Fibroblast of lung (primary cell): ENCODE measurements around the gene ORM2. TPM values are rescaled to one million over a fixed set of nuclear protein-coding genes. Genes with fewer than 3 reads are reported as not detected.

Experiments
- DNase-seq, 2 donors: peaks; one replicate each; pipeline versions ENCODE4 v3.0.0 to v3.0.0-alpha.2; 2010; ENCODE audit warnings: low read depth in 2 of 2
- H2AFZ ChIP-seq: 2 replicates; pipeline ENCODE4 v1.5.1; 2012; ENCODE audit warnings: low read length, control low read depth, inconsistent platforms
- H3K27ac ChIP-seq: 2 replicates; pipeline ENCODE4 v1.5.1; 2011; ENCODE audit warnings: low read length, control low read depth; ENCODE audit not compliant: insufficient read depth
- H3K27me3 ChIP-seq: 2 replicates; pipeline ENCODE4 v1.5.1; 2011; ENCODE audit warnings: mild to moderate bottlenecking, low read length; ENCODE audit not compliant: control insufficient read depth, insufficient read depth
- H3K36me3 ChIP-seq: 2 replicates; pipeline ENCODE4 v1.5.1; 2011; ENCODE audit warnings: low read length; ENCODE audit not compliant: control insufficient read depth, insufficient read depth
- H3K4me1 ChIP-seq: 2 replicates; pipeline ENCODE4 v1.5.1; 2011; ENCODE audit warnings: low read length; ENCODE audit not compliant: control insufficient read depth, insufficient read depth; ENCODE audit errors: extremely low read depth
- H3K4me2 ChIP-seq: 2 replicates; pipeline ENCODE4 v1.5.1; 2011; ENCODE audit warnings: low read length, control low read depth; ENCODE audit not compliant: insufficient read depth; ENCODE audit errors: extremely low read depth
- H3K4me3 ChIP-seq, 4 experiments: fragments of 200-600 bp in 1 of 4; sonication (generic) in 1 of 4; replicated peaks in 1 of 4; 2 replicates each; pipeline ENCODE4 v1.5.1; 2011 to 2016; ENCODE audit warnings: low read length in 4 of 4, low read depth in 3 of 4, mild to moderate bottlenecking in 3 of 4, control low read depth in 2 of 4, inconsistent platforms in 1 of 4, mixed read lengths in 1 of 4; ENCODE audit not compliant: insufficient read depth in 1 of 4; ENCODE audit errors: control extremely low read depth in 1 of 4
- H3K79me2 ChIP-seq: 2 replicates; pipeline ENCODE4 v1.5.1; 2012; ENCODE audit warnings: mild to moderate bottlenecking, low read length, inconsistent platforms; ENCODE audit not compliant: control insufficient read depth, insufficient read depth
- H3K9ac ChIP-seq: 2 replicates; pipeline ENCODE4 v1.5.1; 2011; ENCODE audit warnings: mild to moderate bottlenecking, low read length, control low read depth; ENCODE audit not compliant: insufficient read depth
- H3K9me3 ChIP-seq: 2 replicates; pipeline ENCODE4 v1.5.1; 2012; ENCODE audit warnings: low read depth, low read length; ENCODE audit not compliant: control insufficient read depth, insufficient read depth
- H4K20me1 ChIP-seq: 2 replicates; pipeline ENCODE4 v1.5.1; 2011; ENCODE audit warnings: low read length; ENCODE audit not compliant: control insufficient read depth, insufficient read depth; ENCODE audit errors: extremely low read depth
- CTCF ChIP-seq, 2 donors: IDR thresholded peaks in 1 of 2; conservative IDR thresholded peaks in 1 of 2; 1 replicate in 1 of 2; 2 replicates in 1 of 2; pipeline ENCODE4 v1.5.1; 2011 to 2012; ENCODE audit warnings: low read length in 2 of 2, control low read depth in 1 of 2, inconsistent platforms in 1 of 2, low read depth in 1 of 2, mild to moderate bottlenecking in 1 of 2
- EZH2 ChIP-seq: IDR thresholded peaks from 2 replicates; pipeline ENCODE4 v1.5.1; 2012; ENCODE audit warnings: low read length, control low read depth, mild to moderate bottlenecking; ENCODE audit errors: missing control alignments
- polyA plus RNA-seq, 2 donors: library from polyadenylated mRNA; depleted of rRNA in 1 of 2; stranded (reverse) in 1 of 2; unstranded in 1 of 2; fragments of >200 nt; gene quantifications; 2 replicates each; pipeline ENCODE4 v1.2.1, GENCODE V29; 2011 to 2012; ENCODE audit warnings: missing spikeins in 1 of 2
- total RNA-seq: library from RNA; depleted of rRNA; stranded (reverse); fragments of >200 nt; gene quantifications from 2 replicates; pipeline ENCODE4 v1.2.1, GENCODE V29; 2014

Gene ORM2
- total and polyA plus RNA-seq, 2 donors (not counting 1 experiment from before 2014, with no cell fraction given): not detected

DNA sequence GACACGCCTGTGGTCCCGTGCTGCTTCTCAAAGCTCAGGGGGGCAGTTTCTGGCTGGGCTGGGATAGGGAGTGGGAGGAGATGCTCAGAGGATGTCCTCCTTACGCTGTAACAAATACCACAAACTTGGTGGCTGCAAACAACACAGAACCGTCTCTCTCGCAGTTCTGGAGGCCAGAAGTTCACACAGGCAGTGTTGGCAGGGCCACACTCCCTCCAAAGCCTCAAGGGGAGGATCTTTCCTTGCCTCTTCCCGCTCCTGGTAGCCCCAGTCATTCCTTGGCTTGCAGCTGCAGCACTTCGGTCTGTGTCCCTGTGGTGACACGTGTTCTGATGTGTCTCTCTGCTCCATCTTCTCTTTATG, 17.2 kb upstream of the ORM2 start:
- H3K9me3 ChIP-seq: no peaks in the 10 kb centered on the region
- no peaks in the 10 kb centered on the region for H3K27me3 ChIP-seq
- H3K4me3 ChIP-seq: no peak overlapping the region
- H3K4me1 ChIP-seq: no peaks in the 10 kb centered on the region
- no peak overlapping the region for H3K4me2 ChIP-seq
- H3K36me3 ChIP-seq: peaks cover 1% of the 10 kb centered on the region
- TF ChIP-seq CTCF (conservative IDR thresholded peaks at IDR 0.05 in 1 of 2, IDR thresholded peaks at IDR 0.05 in 1 of 2; ENCODE audit: low read depth in 1 of 2, low read length in 2 of 2) (no peak), EZH2 (no peak)
- no peaks in the 10 kb centered on the region for H3K79me2 ChIP-seq
- DNase-seq: no peak
- H4K20me1 ChIP-seq: no peaks in the 10 kb centered on the region
- no peak overlapping the region for H3K27ac ChIP-seq
- no peak overlapping the region for H3K9ac ChIP-seq
- H2AFZ ChIP-seq: no peak overlapping the region

DNA sequence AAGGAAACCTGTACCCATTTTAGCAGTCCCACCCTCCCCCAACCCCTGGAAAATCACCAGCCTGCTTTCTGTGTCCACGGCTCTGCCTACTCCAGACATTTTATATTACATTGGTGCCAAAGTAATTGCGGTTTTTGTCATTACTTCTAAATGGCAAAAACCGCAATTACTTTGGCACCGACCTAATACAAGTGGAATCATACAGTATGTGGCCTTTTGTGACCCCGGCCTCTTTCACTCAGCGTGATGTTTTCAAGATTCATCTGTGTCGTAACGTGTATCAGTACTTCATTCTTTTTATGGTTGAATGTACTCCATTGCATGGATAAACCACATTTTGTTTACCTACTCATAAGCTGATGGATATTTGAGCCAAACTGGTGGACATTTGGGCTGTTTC, 16.5 kb upstream of the ORM2 start:
- Histone ChIP-seq H3K4me3 (no peak overlapping the region), H3K79me2 (no peaks in the 10 kb centered on the region), H3K27ac (no peak overlapping the region), H3K9me3 (no peaks in the 10 kb centered on the region), H3K4me1 (no peaks in the 10 kb centered on the region), H3K9ac (no peak overlapping the region), H2AFZ (no peak overlapping the region), H3K27me3 (peaks cover 2% of the 10 kb centered on the region), H4K20me1 (no peaks in the 10 kb centered on the region), H3K4me2 (no peak overlapping the region), H3K36me3 (no peaks in the 10 kb centered on the region)
- TF ChIP-seq EZH2 (no peak), CTCF (conservative IDR thresholded peaks at IDR 0.05 in 1 of 2, IDR thresholded peaks at IDR 0.05 in 1 of 2; ENCODE audit: low read depth in 1 of 2, low read length in 2 of 2) (no peak)
- DNase-seq: no peak

DNA sequence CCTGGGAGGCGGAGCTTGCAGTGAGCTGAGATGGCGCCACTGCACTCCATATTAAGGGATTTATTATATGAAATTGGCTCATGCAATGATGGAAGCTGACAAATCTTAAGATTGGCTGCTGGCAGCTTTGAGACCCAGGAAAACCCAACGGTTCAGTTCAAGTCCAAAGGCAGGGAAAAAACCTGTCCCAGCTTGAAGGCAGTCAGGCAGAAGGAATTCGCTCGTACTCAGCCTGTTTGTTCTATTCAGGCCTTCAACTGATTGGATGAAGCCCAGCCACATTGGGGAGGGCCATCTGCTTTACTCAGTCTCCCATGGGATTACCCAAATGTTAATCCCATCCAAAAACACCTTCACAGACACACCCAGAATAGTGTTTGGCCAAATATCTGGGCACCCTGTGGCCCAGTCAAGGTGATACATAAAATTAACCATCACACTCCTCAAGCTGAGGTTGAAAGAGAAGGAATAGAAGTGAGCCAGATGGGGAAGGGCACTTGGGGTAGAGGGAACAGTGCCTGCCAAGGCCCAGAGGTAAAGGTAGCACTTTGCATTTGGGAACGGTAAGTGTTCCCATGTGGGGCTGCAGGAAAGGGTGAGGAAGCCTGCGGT, 15.3 kb upstream of the ORM2 start:
- H3K36me3 ChIP-seq: no peaks in the 10 kb centered on the region
- H3K27me3 ChIP-seq: peaks cover 5% of the 10 kb centered on the region
- H3K9me3 ChIP-seq: no peaks in the 10 kb centered on the region
- H4K20me1 ChIP-seq: no peaks in the 10 kb centered on the region
- H3K79me2 ChIP-seq: no peaks in the 10 kb centered on the region
- no peak for TF ChIP-seq CTCF (conservative IDR thresholded peaks at IDR 0.05 in 1 of 2, IDR thresholded peaks at IDR 0.05 in 1 of 2; ENCODE audit: low read depth in 1 of 2, low read length in 2 of 2)
- TF ChIP-seq EZH2: no peak
- no peaks in the 10 kb centered on the region for H3K4me1 ChIP-seq
- H3K27ac ChIP-seq: no peak overlapping the region
- no peak overlapping the region for H3K9ac ChIP-seq
- no peak overlapping the region for H2AFZ ChIP-seq
- no peak overlapping the region for H3K4me3 ChIP-seq
- DNase-seq: no peak
- no peak overlapping the region for H3K4me2 ChIP-seq
